ENCODE measurements around the gene MS4A6A. TPM values are rescaled to one million over a fixed set of nuclear protein-coding genes. Genes with fewer than 3 reads are reported as not detected.

MS4A6A gene
- total and polyA plus RNA-seq, 2 donors (not counting 3 experiments of a cell fraction or from before 2014, with no cell fraction given), result 2.7 to 5.0 TPM

DNA sequence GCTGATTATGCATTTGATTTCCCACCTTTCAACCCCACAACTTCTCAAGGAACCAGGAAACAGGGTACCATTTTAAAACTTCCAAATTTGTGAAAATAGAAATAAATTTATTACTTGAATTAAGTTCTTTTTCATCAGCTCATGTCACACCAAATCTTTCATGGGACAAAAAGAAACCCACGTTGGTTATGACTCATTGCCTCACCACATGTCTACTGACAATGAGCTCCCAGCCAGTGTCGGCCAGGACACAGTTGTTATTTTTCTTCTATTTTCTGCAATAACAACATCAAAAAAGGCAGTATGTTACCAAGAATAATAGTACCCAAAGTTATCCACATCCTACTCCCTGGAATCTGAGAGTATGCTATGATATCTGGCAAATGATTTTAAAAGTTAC is 17.3 kb downstream of the MS4A6A start:
- TF ChIP-seq JUN (IDR thresholded peaks at IDR 0.05; ENCODE audit: borderline replicate concordance, insufficient read depth, insufficient read length, low read depth) (peak; percentile 74), POLR2AphosphoS5 (IDR thresholded peaks at IDR 0.05; ENCODE audit: insufficient read depth, low read depth, low read length) (no peak), FOS (IDR thresholded peaks at IDR 0.05; ENCODE audit: borderline replicate concordance, insufficient read depth, low read length) (peak; percentile 50)
- Histone ChIP-seq H3K27me3 (ENCODE audit: control insufficient read depth in 2 of 2, insufficient read depth in 2 of 2, low read length in 2 of 2) (no peaks in the 10 kb centered on the region), H3K9ac (replicated peaks; ENCODE audit: extremely low read depth, insufficient read depth, low read length) (no peak overlapping the region), H3K9me1 (replicated peaks; ENCODE audit: control insufficient read depth, extremely low read depth, insufficient read depth, low read length) (no peaks in the 10 kb centered on the region), H3K9me3 (replicated peaks; ENCODE audit: control insufficient read depth, insufficient read depth, low read length) (no peaks in the 10 kb centered on the region), H3K79me2 (ENCODE audit: control insufficient read depth, insufficient read depth, low read length) (no peaks in the 10 kb centered on the region), H3K4me2 (ENCODE audit: insufficient read depth, low read length) (peak overlapping the region; percentile 13), H3K4me1 (ENCODE audit: control insufficient read depth, extremely low read depth, insufficient read depth, low read length) (peaks cover 53% of the 10 kb centered on the region), H3K27ac (ENCODE audit: insufficient read depth, low read depth, low read length) (peak overlapping the region; percentile 75), H3K4me3 (replicated peaks in 1 of 3; ENCODE audit: insufficient read depth in 1 of 3, low read depth in 1 of 3, low read length in 3 of 3) (no peak overlapping the region), H3K36me3 (ENCODE audit: control insufficient read depth in 2 of 2, extremely low read depth in 1 of 2, insufficient read depth in 2 of 2, low read length in 2 of 2) (no peaks in the 10 kb centered on the region), H4K20me1 (replicated peaks; ENCODE audit: control insufficient read depth, extremely low read depth, insufficient read depth, low read length) (no peaks in the 10 kb centered on the region), H2AFZ (ENCODE audit: low read depth, low read length) (no peak overlapping the region)
- intact Hi-C loops (cut with micrococcal nuclease), result no loop called here
- FAIRE-seq (peak; percentile 15), DNase-seq (ENCODE audit: low read depth, low spot score) (peak; percentile 83)
- BruUV-seq (replicated peaks), result no TSS peak
- ChIA-PET POLR2A (no interaction called here), CTCF (interaction anchor here (0.9 to 1.6 kb wide), 6 partner anchors 9 to 343 kb away, joined by 3 to 12 read pairs (median 4); no protein-coding TSS in a partner anchor)
- dilution Hi-C loops (cut with MboI; ENCODE audit: extremely low pct_ligation_motif_present, low sequenced_read_pairs), result no loop called here

DNA sequence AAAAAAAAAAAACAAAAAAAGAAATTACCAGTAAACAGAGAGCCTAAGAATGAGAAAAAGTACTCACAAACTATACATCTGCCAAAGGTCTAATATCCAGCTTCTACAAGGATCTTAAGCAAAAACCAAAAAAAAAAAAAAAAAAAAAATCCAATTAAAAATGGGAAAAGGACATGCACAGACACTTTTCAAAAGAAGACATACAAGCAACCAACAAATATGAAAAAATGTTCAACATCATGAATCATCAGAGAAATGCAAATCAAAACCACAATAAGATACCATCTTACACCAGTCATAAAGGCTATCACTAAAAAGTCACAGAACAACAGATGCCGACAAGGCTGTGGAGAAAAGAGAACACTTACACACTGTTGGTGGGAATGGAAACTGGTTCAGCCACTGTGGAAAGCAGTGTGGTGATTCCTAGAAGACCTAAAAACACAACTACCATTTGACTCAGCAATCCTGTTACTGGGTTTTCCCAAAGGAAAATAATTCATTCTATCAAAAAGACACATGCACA is 18.3 kb downstream of the MS4A6A start:
- H3K36me3 ChIP-seq (ENCODE audit: control insufficient read depth in 2 of 2, extremely low read depth in 1 of 2, insufficient read depth in 2 of 2, low read length in 2 of 2), result no peaks in the 10 kb centered on the region
- no peak overlapping the region for H3K9ac ChIP-seq (replicated peaks; ENCODE audit: extremely low read depth, insufficient read depth, low read length)
- no peak overlapping the region for H3K4me2 ChIP-seq (ENCODE audit: insufficient read depth, low read length)
- CTCF ChIA-PET, result no interaction called here
- intact Hi-C loops (cut with micrococcal nuclease) (no loop called here), dilution Hi-C loops (cut with MboI; ENCODE audit: extremely low pct_ligation_motif_present, low sequenced_read_pairs) (no loop called here)
- H3K27me3 ChIP-seq (ENCODE audit: control insufficient read depth in 2 of 2, insufficient read depth in 2 of 2, low read length in 2 of 2), result no peaks in the 10 kb centered on the region
- no peak overlapping the region for H3K4me3 ChIP-seq (replicated peaks in 1 of 3; ENCODE audit: insufficient read depth in 1 of 3, low read depth in 1 of 3, low read length in 3 of 3)
- BruUV-seq (replicated peaks), result no TSS peak
- no peak overlapping the region for H3K27ac ChIP-seq (ENCODE audit: insufficient read depth, low read depth, low read length)
- POLR2A ChIA-PET, result no interaction called here
- no peaks in the 10 kb centered on the region for H3K79me2 ChIP-seq (ENCODE audit: control insufficient read depth, insufficient read depth, low read length)
- FAIRE-seq (no peak), DNase-seq (ENCODE audit: low read depth, low spot score) (no peak)
- no peak overlapping the region for H2AFZ ChIP-seq (ENCODE audit: low read depth, low read length)
- no peaks in the 10 kb centered on the region for H4K20me1 ChIP-seq (replicated peaks; ENCODE audit: control insufficient read depth, extremely low read depth, insufficient read depth, low read length)
- TF ChIP-seq FOS (IDR thresholded peaks at IDR 0.05; ENCODE audit: borderline replicate concordance, insufficient read depth, low read length) (no peak), EZH2 (IDR thresholded peaks at IDR 0.05; ENCODE audit: borderline replicate concordance, low read depth, low read length, severe bottlenecking) (no peak)
- TF ChIP-seq, protein P1, sequence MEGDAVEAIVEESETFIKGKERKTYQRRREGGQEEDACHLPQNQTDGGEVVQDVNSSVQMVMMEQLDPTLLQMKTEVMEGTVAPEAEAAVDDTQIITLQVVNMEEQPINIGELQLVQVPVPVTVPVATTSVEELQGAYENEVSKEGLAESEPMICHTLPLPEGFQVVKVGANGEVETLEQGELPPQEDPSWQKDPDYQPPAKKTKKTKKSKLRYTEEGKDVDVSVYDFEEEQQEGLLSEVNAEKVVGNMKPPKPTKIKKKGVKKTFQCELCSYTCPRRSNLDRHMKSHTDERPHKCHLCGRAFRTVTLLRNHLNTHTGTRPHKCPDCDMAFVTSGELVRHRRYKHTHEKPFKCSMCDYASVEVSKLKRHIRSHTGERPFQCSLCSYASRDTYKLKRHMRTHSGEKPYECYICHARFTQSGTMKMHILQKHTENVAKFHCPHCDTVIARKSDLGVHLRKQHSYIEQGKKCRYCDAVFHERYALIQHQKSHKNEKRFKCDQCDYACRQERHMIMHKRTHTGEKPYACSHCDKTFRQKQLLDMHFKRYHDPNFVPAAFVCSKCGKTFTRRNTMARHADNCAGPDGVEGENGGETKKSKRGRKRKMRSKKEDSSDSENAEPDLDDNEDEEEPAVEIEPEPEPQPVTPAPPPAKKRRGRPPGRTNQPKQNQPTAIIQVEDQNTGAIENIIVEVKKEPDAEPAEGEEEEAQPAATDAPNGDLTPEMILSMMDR (IDR thresholded peaks at IDR 0.05; ENCODE audit: extremely low read depth in 1 of 2, insufficient read depth in 1 of 2, low read depth in 1 of 2, low read length in 2 of 2), result no peak
- no peaks in the 10 kb centered on the region for H3K9me3 ChIP-seq (replicated peaks; ENCODE audit: control insufficient read depth, insufficient read depth, low read length)
- H3K9me1 ChIP-seq (replicated peaks; ENCODE audit: control insufficient read depth, extremely low read depth, insufficient read depth, low read length), result no peaks in the 10 kb centered on the region
- H3K4me1 ChIP-seq (ENCODE audit: control insufficient read depth, extremely low read depth, insufficient read depth, low read length), result peaks cover 52% of the 10 kb centered on the region

Data from endothelial cell of umbilical vein (primary cell).